Measurements from ENCODE around the gene SORL1.

Gene SORL1

DNA sequence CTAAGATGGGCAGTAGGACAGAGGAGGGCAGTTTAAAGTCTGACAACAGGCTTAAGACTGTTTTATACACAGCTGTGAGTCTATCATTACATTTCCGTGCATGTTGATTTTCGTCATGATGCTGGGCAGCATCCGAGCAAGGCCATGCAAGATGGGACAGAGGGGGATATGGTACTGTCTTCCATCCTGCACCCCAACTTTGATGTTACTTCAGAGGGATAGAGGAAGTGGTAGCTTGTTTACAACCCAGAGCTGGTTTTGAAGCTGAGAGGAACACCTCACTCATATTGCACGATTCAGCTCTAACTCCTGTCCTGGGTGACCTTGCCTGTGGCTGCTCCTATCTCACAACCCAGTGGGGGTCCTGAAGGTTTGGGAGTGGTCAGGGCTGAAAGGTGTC, 3.0 kb upstream of the SORL1 start:
- DNase-seq: no peak
- in situ Hi-C loops (cut with HindIII; ENCODE audit: low pct_ligation_motif_present, low pct_unique_long_range_greater_than_20kb, low sequenced_read_pairs): no loop called here

- in situ Hi-C loops (cut with HindIII; ENCODE audit: low pct_ligation_motif_present, low pct_unique_long_range_greater_than_20kb, low sequenced_read_pairs): no loop called here
- DNase-seq: no peak
Observed at GRCh38 chr11:121449626-121450025, 2.5 kb upstream of the SORL1 start.

DNA sequence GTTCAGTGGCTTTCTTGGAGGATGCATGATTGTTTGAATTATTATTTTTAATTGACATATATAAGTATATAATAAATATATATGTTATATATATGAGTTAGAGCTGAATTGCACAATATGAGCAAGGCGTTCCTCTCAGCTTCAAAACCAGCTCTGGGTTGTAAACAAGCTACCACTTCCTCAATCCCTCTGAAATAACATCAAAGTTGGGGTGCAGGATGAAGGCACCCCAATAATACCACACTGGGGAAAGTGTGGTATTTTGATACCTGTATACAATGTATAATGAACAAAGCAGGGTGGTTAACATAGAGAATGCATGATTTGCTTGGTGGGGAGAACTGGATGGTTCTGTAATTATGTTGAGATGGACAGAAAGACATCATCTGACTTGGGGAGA, 1.7 kb upstream of the SORL1 start:
- in situ Hi-C loops (cut with HindIII; ENCODE audit: low pct_ligation_motif_present, low pct_unique_long_range_greater_than_20kb, low sequenced_read_pairs): no loop called here
- DNase-seq: no peak

DNA sequence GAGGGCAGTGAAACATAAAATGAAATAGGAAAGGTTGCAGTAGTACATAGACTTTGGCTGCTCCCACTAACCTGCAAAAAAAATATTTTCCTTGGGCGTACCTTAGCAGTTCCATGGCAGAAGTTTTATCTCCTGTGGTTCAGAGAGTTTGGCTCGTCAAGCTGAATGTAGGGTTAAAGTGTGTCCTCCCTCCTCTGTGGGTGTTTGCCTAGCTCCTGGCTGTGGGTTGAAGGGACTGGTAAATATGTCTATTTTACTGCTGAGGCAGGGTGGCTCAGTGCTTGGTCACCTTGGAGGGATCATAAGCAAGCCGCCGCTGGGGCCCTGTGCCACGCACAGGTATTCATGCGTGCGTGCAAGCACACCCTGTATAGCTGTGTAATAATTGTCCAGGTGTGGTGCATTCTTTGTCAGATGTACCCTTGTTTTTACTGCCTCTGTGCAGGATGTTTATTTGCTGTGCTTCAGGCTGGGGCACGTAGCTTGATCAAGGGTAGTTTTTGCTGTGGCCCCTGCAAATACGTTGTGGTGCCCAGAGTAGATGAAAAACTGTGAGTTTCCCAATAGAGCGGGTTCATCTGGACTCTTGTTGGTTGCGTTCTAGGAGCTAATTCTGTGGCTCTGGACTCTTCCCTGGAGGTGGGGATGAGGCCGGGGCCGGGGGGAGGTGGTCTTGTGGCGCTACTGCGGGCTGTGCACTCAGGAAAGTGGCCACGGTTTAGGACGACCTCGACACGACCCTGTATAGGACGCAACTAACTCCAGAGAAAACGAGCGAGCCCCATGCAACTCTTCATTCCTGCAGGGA, 732 bp upstream of the SORL1 start:
- no peak for DNase-seq
- in situ Hi-C loops (cut with HindIII; ENCODE audit: low pct_ligation_motif_present, low pct_unique_long_range_greater_than_20kb, low sequenced_read_pairs): no loop called here

DNA sequence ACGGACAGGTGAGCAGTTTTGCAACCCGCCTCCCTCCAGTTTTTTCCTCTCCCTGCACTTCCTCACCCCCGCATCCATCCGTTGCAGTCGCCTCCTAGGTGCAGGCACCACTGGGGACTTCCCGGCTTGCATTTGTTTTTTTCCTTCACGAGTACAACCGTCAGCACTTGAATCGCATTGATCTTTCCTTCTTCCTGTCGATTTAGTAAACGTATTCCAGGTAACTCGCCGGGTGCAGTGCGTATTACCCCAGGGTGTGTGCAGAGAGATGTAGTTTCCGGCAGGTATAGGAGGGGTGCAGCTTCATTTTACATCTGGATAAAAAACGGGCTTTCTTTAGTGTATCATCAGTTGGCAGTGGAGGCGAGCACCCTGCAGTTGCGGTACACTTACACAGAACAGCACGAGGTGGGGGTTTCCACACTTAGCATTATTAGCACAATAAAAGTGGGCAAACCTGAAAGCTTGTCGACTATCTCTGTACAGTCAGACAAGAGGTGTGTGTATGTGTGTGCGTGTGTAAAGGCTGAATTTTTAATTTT, 566 bp downstream of the SORL1 start, which contains the start of gene SORL1-AS1:
Gene SORL1-AS1 (minus strand): TSS at position 359 of the 542 bp plus-strand sequence.
- in situ Hi-C loops (cut with HindIII; ENCODE audit: low pct_ligation_motif_present, low pct_unique_long_range_greater_than_20kb, low sequenced_read_pairs): no loop called here
- no peak for DNase-seq

DNA sequence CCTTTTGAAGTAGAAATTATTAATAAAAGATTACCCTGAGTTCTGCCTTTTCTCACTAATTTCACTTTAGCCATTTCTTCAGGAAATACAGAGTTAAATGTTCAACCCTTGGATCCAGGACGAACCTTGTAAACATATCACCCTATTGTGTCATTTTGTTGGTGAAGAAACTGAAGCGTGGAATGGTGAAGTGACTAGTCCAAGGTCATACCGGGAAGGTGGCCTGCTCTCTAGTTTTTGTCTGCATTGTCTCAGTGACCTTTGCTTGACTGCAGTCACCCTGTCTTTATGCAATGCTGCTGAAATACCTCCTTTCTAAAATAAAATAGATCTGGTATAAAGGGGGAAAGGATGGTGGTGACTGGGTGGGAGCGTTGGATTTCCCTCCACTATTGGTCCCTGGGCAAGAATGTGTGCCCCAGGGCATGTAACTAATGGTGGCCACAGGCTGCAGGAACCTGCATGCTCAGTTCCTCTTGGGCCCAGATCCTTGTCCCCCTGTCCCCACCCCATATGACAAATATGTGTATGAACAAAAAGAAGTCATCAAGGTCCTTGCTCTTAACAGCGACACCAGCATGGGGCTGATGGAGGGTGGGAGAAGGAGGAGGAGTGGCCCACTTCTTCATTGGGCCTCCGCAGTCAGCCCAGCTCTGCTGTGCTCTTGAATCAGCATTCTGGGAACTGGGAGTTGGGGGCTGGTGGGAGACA, 1.6 kb downstream of the SORL1 start:
- DNase-seq: no peak
- in situ Hi-C loops (cut with HindIII; ENCODE audit: low pct_ligation_motif_present, low pct_unique_long_range_greater_than_20kb, low sequenced_read_pairs): no loop called here

GRCh38 chr11:121455115-121455514, 3.0 kb downstream of the SORL1 start:
- DNase-seq: no peak
- in situ Hi-C loops (cut with HindIII; ENCODE audit: low pct_ligation_motif_present, low pct_unique_long_range_greater_than_20kb, low sequenced_read_pairs): no loop called here

DNA sequence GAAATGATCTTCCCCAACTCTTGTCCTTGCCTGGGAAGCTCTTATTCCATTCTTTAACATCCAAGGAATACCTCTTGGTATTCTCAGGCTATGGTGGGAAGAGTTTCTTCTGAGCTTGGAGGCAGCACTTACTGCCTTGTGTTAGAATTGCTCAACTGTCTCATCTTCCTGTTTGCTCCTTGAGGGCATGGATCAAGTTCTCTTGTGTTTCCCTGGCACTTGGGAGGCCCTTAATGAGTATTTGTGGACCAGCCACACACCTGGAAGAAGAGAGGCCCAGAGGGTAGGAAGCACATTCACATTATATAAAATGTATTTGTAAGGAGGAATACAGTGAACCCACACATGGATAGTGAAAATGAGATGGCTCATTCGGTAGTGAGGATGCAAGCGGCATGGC, 4.0 kb downstream of the SORL1 start:
- in situ Hi-C loops (cut with HindIII; ENCODE audit: low pct_ligation_motif_present, low pct_unique_long_range_greater_than_20kb, low sequenced_read_pairs): no loop called here
- no peak for DNase-seq

- no peak for DNase-seq
- in situ Hi-C loops (cut with HindIII; ENCODE audit: low pct_ligation_motif_present, low pct_unique_long_range_greater_than_20kb, low sequenced_read_pairs): no loop called here
Observed at GRCh38 chr11:121456816-121457431, 4.8 kb downstream of the SORL1 start.

- in situ Hi-C loops (cut with HindIII; ENCODE audit: low pct_ligation_motif_present, low pct_unique_long_range_greater_than_20kb, low sequenced_read_pairs): no loop called here
- DNase-seq: no peak
Observed at GRCh38 chr11:121458551-121458950, 6.4 kb downstream of the SORL1 start.

DNA sequence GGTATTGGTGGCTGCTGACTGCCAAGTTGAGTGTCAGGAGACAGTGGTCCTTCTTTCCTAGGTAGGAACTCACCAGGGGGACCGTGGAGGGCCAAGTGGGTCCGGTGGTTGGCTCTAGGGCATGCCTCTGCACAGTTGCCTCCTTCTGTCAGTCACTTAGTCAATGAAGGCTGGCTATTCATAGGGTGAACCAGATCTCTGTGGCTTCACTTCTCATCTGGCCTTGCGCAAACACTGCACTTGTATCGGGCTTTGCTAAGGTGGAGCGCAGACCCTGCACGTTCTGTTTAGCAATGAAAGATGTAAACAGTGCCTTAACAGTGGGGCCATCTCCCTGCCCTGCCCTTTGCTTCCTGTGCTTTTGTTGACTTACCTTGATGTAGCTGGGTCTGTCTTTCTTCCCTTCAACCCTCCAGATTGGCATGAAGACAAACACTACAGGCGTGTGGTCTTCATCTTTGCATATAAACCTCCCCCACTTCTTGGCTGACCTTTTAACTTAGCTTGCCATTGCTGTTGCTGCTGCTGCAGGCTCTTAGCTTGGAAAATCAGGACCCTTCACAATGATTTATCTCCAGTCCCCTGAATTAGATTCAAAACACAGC, 7.4 kb downstream of the SORL1 start:
- in situ Hi-C loops (cut with HindIII; ENCODE audit: low pct_ligation_motif_present, low pct_unique_long_range_greater_than_20kb, low sequenced_read_pairs): no loop called here

GRCh38 chr11:121460941-121461514, 8.9 kb downstream of the SORL1 start:
- in situ Hi-C loops (cut with HindIII; ENCODE audit: low pct_ligation_motif_present, low pct_unique_long_range_greater_than_20kb, low sequenced_read_pairs): no loop called here
- no peak for DNase-seq

More for the DNA sequence above, 7.4 kb downstream of the SORL1 start:
- no peak for DNase-seq

DNA sequence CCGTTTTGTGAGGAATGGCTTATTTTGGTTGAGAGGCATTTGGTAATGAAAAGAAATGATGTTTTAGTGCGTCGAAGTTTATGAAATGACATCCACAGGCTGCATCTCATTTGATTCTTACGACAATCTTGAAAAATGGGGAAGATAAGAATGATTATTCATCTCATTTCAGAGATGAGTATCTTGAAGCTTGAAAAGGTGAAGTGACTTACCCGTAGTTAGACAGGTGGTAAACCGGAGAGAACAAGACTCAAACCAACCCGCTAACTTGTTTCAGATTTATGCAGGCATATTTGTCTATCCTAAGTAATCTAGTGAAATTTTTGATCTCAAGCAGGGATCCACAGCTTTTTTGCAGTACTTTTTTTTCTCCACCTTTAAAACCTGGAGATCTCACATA, 9.7 kb downstream of the SORL1 start:
- no peak for DNase-seq
- in situ Hi-C loops (cut with HindIII; ENCODE audit: low pct_ligation_motif_present, low pct_unique_long_range_greater_than_20kb, low sequenced_read_pairs): no loop called here

GRCh38 chr11:121463689-121464335, 11.7 kb downstream of the SORL1 start:
- no peak for DNase-seq
- in situ Hi-C loops (cut with HindIII; ENCODE audit: low pct_ligation_motif_present, low pct_unique_long_range_greater_than_20kb, low sequenced_read_pairs): no loop called here

- peak; percentile 80 for DNase-seq
- in situ Hi-C loops (cut with HindIII; ENCODE audit: low pct_ligation_motif_present, low pct_unique_long_range_greater_than_20kb, low sequenced_read_pairs): no loop called here
Observed at GRCh38 chr11:121464352-121464946, 12.3 kb downstream of the SORL1 start.

DNA sequence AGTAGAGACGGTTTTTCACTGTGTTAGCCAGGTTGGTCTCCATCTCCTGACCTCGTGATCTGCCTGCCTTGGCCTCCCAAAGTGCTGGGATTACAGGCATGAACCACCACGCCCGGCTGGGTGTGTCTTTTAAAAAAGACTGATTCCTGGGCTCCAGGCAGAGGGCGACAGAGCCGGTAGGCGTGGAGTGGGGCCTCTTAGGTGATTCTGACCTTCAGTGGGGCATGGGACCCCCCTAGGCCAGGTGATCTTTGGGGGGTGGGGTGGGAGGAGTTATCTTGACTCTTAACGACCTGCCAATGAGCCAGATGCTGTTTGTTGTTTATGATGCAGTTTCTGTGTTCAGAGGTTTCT, 13.6 kb downstream of the SORL1 start:
- in situ Hi-C loops (cut with HindIII; ENCODE audit: low pct_ligation_motif_present, low pct_unique_long_range_greater_than_20kb, low sequenced_read_pairs): no loop called here
- no peak for DNase-seq

GRCh38 chr11:121466063-121466794, 14.1 kb downstream of the SORL1 start:
- DNase-seq: peak; percentile 94
- in situ Hi-C loops (cut with HindIII; ENCODE audit: low pct_ligation_motif_present, low pct_unique_long_range_greater_than_20kb, low sequenced_read_pairs): no loop called here

All from ACHN (cell line).